IPS-11a (cell line): ENCODE measurements around the gene PCDHGC4.

Experiments
- H3K4me3 ChIP-seq: one replicate; pipeline ENCODE4 v1.5.1; 2013; ENCODE audit warnings: low read depth, low read length, control low read depth

The PCDHGC4 gene

GRCh38 chr5:141511771-141512325 is 27.0 kb downstream of the PCDHGC4 start:
- no peak overlapping the region for H3K4me3 ChIP-seq

- H3K4me3 ChIP-seq: peak overlapping the region; percentile 61
Measured at GRCh38 chr5:141512390-141512910, 27.6 kb downstream of the PCDHGC4 start.

- H3K4me3 ChIP-seq: peak overlapping the region; percentile 61
Measured at GRCh38 chr5:141512911-141513626, 28.2 kb downstream of the PCDHGC4 start.

GRCh38 chr5:141513627-141514329 is 28.9 kb downstream of the PCDHGC4 start:
- peak overlapping the region; percentile 61 for H3K4me3 ChIP-seq

- no peak overlapping the region for H3K4me3 ChIP-seq
Measured at GRCh38 chr5:141514330-141515133, 29.7 kb downstream of the PCDHGC4 start.

- H3K4me3 ChIP-seq: no peak overlapping the region
Measured at GRCh38 chr5:141515141-141515540, 30.3 kb downstream of the PCDHGC4 start.

- H3K4me3 ChIP-seq: no peak overlapping the region
Measured at GRCh38 chr5:141515946-141516671, 31.3 kb downstream of the PCDHGC4 start.

- no peak overlapping the region for H3K4me3 ChIP-seq
Measured at GRCh38 chr5:141516672-141517025, 31.8 kb downstream of the PCDHGC4 start.

GRCh38 chr5:141517312-141517711 is 32.5 kb downstream of the PCDHGC4 start:
- no peak overlapping the region for H3K4me3 ChIP-seq

- H3K4me3 ChIP-seq: no peak overlapping the region
Measured at GRCh38 chr5:141517880-141518617, 33.2 kb downstream of the PCDHGC4 start.

- H3K4me3 ChIP-seq: no peak overlapping the region
Measured at GRCh38 chr5:141518618-141519015, 33.8 kb downstream of the PCDHGC4 start.

GRCh38 chr5:141519605-141520565 is 35.1 kb downstream of the PCDHGC4 start:
- no peak overlapping the region for H3K4me3 ChIP-seq

- H3K4me3 ChIP-seq: no peak overlapping the region
Measured at GRCh38 chr5:141521244-141521781, 36.5 kb downstream of the PCDHGC4 start.

GRCh38 chr5:141522301-141522700 is 37.5 kb downstream of the PCDHGC4 start:
- no peak overlapping the region for H3K4me3 ChIP-seq

- no peak overlapping the region for H3K4me3 ChIP-seq
Measured at GRCh38 chr5:141523991-141524390, 39.2 kb downstream of the PCDHGC4 start.

- no peak overlapping the region for H3K4me3 ChIP-seq
Measured at GRCh38 chr5:141524604-141525597, 40.1 kb downstream of the PCDHGC4 start.

- H3K4me3 ChIP-seq: no peak overlapping the region
Measured at GRCh38 chr5:141525653-141526052, 40.8 kb downstream of the PCDHGC4 start.
